Measurements from ENCODE around the gene SLC10A2. TPM values are rescaled to one million over a fixed set of nuclear protein-coding genes. Genes with fewer than 3 reads are reported as not detected.
"Not testable (repeated sequence)": the region's sequence is repeated elsewhere in the genome, so short reads cannot be mapped to it uniquely, and the experiment has no call there.

SLC10A2 gene
- total and polyA plus RNA-seq, 7 experiments from 2014 or later: not detected

- Mint-ChIP-seq H3K4me1 (no peaks in the 10 kb centered on the region), H3K27me3 (peaks cover 0 to 11% (median 0%) of the 10 kb centered on the region in 5 donors), H3K4me3 (no peak overlapping the region), H3K36me3 (no peaks in the 10 kb centered on the region), H3K27ac (no peak overlapping the region), H3K9me3 (peaks cover 0 to 6% (median 0%) of the 10 kb centered on the region in 11 donors)
- ATAC-seq: no peak
- Histone ChIP-seq H3K4me3 (ENCODE audit: low read length) (no peak overlapping the region), H3K27ac (ENCODE audit: low read depth, low read length) (no peak overlapping the region), H3K4me1 (ENCODE audit: control insufficient read depth in 2 of 2, insufficient read depth in 2 of 2, low read length in 2 of 2) (no peaks in the 10 kb centered on the region), H3K9me3 (ENCODE audit: control insufficient read depth in 2 of 3, low read length in 3 of 3) (no peaks in the 10 kb centered on the region), H3K36me3 (ENCODE audit: control insufficient read depth in 2 of 3, insufficient read depth in 3 of 3, low read length in 3 of 3) (no peaks in the 10 kb centered on the region), H3K27me3 (ENCODE audit: control insufficient read depth in 2 of 2, insufficient read depth in 2 of 2, low read length in 2 of 2) (no peaks in the 10 kb centered on the region)
- intact Hi-C loops (cut with micrococcal nuclease): no loop called here
- ChIA-PET POLR2A (no interaction called here), CTCF (no interaction called here)
- DNase-seq: no peak
These were observed 34.6 kb upstream of the SLC10A2 start for GRCh38 chr13:103100830-103101229.

- H3K9me3 Mint-ChIP-seq: peaks cover 0 to 6% (median under 1%) of the 10 kb centered on the region in 11 donors
- no peaks in the 10 kb centered on the region for H3K4me1 Mint-ChIP-seq
- Histone ChIP-seq H3K27ac (ENCODE audit: low read depth, low read length) (no peak overlapping the region), H3K4me3 (ENCODE audit: low read length) (no peak overlapping the region), H3K4me1 (ENCODE audit: control insufficient read depth in 2 of 2, insufficient read depth in 2 of 2, low read length in 2 of 2) (no peaks in the 10 kb centered on the region), H3K36me3 (ENCODE audit: control insufficient read depth in 2 of 3, insufficient read depth in 3 of 3, low read length in 3 of 3) (no peaks in the 10 kb centered on the region), H3K9me3 (ENCODE audit: control insufficient read depth in 2 of 3, low read length in 3 of 3) (no peaks in the 10 kb centered on the region), H3K27me3 (ENCODE audit: control insufficient read depth in 2 of 2, insufficient read depth in 2 of 2, low read length in 2 of 2) (no peaks in the 10 kb centered on the region)
- no peaks in the 10 kb centered on the region for H3K36me3 Mint-ChIP-seq
- H3K27me3 Mint-ChIP-seq: peaks cover 0 to 11% (median 0%) of the 10 kb centered on the region in 5 donors
- no peak for ATAC-seq
- ChIA-PET POLR2A (no interaction called here), CTCF (no interaction called here)
- H3K4me3 Mint-ChIP-seq: no peak overlapping the region
- DNase-seq: no peak
- H3K27ac Mint-ChIP-seq: no peak overlapping the region
- intact Hi-C loops (cut with micrococcal nuclease): no loop called here
These were observed 33.6 kb upstream of the SLC10A2 start for GRCh38 chr13:103099722-103100293.

GRCh38 chr13:103098535-103098934, 32.3 kb upstream of the SLC10A2 start:
- ChIA-PET CTCF (no interaction called here), POLR2A (no interaction called here)
- H3K4me1 ChIP-seq (ENCODE audit: control insufficient read depth in 2 of 2, insufficient read depth in 2 of 2, low read length in 2 of 2): no peaks in the 10 kb centered on the region
- H3K4me3 Mint-ChIP-seq: no peak overlapping the region
- DNase-seq (no peak), ATAC-seq (no peak)
- peaks cover 0 to 4% (median 0%) of the 10 kb centered on the region in 5 donors for H3K36me3 Mint-ChIP-seq
- H3K4me1 Mint-ChIP-seq: no peaks in the 10 kb centered on the region
- no peak overlapping the region for H3K27ac Mint-ChIP-seq
- intact Hi-C loops (cut with micrococcal nuclease): no loop called here
- peaks cover 0 to 11% (median 0%) of the 10 kb centered on the region in 5 donors for H3K27me3 Mint-ChIP-seq
- peaks cover 3 to 13% (median 6%) of the 10 kb centered on the region in 11 donors for H3K9me3 Mint-ChIP-seq
- H3K27me3 ChIP-seq (ENCODE audit: control insufficient read depth in 2 of 2, insufficient read depth in 2 of 2, low read length in 2 of 2): no peaks in the 10 kb centered on the region
- no peak overlapping the region for H3K4me3 ChIP-seq (ENCODE audit: low read length)
- no peak overlapping the region for H3K27ac ChIP-seq (ENCODE audit: low read depth, low read length)
- no peaks in the 10 kb centered on the region for H3K36me3 ChIP-seq (ENCODE audit: control insufficient read depth in 2 of 3, insufficient read depth in 3 of 3, low read length in 3 of 3)
- no peaks in the 10 kb centered on the region for H3K9me3 ChIP-seq (ENCODE audit: control insufficient read depth in 2 of 3, low read length in 3 of 3)

- H3K4me1 Mint-ChIP-seq: no peaks in the 10 kb centered on the region
These were observed 31.2 kb upstream of the SLC10A2 start for GRCh38 chr13:103097366-103097928.

GRCh38 chr13:103093649-103094048, 27.4 kb upstream of the SLC10A2 start:
- H3K9me3 ChIP-seq (ENCODE audit: control insufficient read depth in 2 of 3, low read length in 3 of 3); POLR2A ChIA-PET: not testable (repeated sequence)

More at GRCh38 chr13:103097366-103097928, 31.2 kb upstream of the SLC10A2 start:
- no peaks in the 10 kb centered on the region for H3K4me1 ChIP-seq (ENCODE audit: control insufficient read depth in 2 of 2, insufficient read depth in 2 of 2, low read length in 2 of 2)
- intact Hi-C loops (cut with micrococcal nuclease): no loop called here
- peaks cover 0 to 11% (median 0%) of the 10 kb centered on the region in 5 donors for H3K27me3 Mint-ChIP-seq
- H3K9me3 ChIP-seq (ENCODE audit: control insufficient read depth in 2 of 3, low read length in 3 of 3): peaks cover 0 to 8% (median 0%) of the 10 kb centered on the region in 3 experiments
- H3K36me3 ChIP-seq (ENCODE audit: control insufficient read depth in 2 of 3, insufficient read depth in 3 of 3, low read length in 3 of 3): no peaks in the 10 kb centered on the region
- POLR2A ChIA-PET: no interaction called here
- peaks cover 0 to 7% (median 0%) of the 10 kb centered on the region in 5 donors for H3K36me3 Mint-ChIP-seq
- peaks cover 6 to 18% (median 10%) of the 10 kb centered on the region in 11 donors for H3K9me3 Mint-ChIP-seq
- CTCF ChIA-PET: no interaction called here
- no peak overlapping the region for H3K27ac Mint-ChIP-seq
- H3K4me3 ChIP-seq (ENCODE audit: low read length): no peak overlapping the region
- no peak overlapping the region for H3K27ac ChIP-seq (ENCODE audit: low read depth, low read length)
- ATAC-seq: no peak
- no peak for DNase-seq
- no peaks in the 10 kb centered on the region for H3K27me3 ChIP-seq (ENCODE audit: control insufficient read depth in 2 of 2, insufficient read depth in 2 of 2, low read length in 2 of 2)
- no peak overlapping the region for H3K4me3 Mint-ChIP-seq

GRCh38 chr13:103087275-103087674, 21.1 kb upstream of the SLC10A2 start:
- Mint-ChIP-seq H3K9me3 (peaks cover 0 to 17% (median 8%) of the 10 kb centered on the region in 11 donors), H3K4me3 (no peak overlapping the region), H3K4me1 (peaks cover 0 to 1% (median 0%) of the 10 kb centered on the region in 7 donors), H3K27ac (no peak overlapping the region), H3K36me3 (no peaks in the 10 kb centered on the region), H3K27me3 (peaks cover 0 to 9% (median 4%) of the 10 kb centered on the region in 5 donors)
- intact Hi-C loops (cut with micrococcal nuclease): no loop called here
- CTCF ChIA-PET: no interaction called here
- H3K36me3 ChIP-seq (ENCODE audit: control insufficient read depth in 2 of 3, insufficient read depth in 3 of 3, low read length in 3 of 3): no peaks in the 10 kb centered on the region
- no peaks in the 10 kb centered on the region for H3K4me1 ChIP-seq (ENCODE audit: control insufficient read depth in 2 of 2, insufficient read depth in 2 of 2, low read length in 2 of 2)
- DNase-seq (no peak), ATAC-seq (no peak)
- H3K27me3 ChIP-seq (ENCODE audit: control insufficient read depth in 2 of 2, insufficient read depth in 2 of 2, low read length in 2 of 2): no peaks in the 10 kb centered on the region
- no peak overlapping the region for H3K27ac ChIP-seq (ENCODE audit: low read depth, low read length)
- POLR2A ChIA-PET: no interaction called here
- H3K4me3 ChIP-seq (ENCODE audit: low read length): no peak overlapping the region
- no peaks in the 10 kb centered on the region for H3K9me3 ChIP-seq (ENCODE audit: control insufficient read depth in 2 of 3, low read length in 3 of 3)

More at GRCh38 chr13:103093649-103094048, 27.4 kb upstream of the SLC10A2 start:
- H3K4me1 Mint-ChIP-seq; H3K4me3 ChIP-seq (ENCODE audit: low read length); H3K4me1 ChIP-seq (ENCODE audit: control insufficient read depth in 2 of 2, insufficient read depth in 2 of 2, low read length in 2 of 2); intact Hi-C loops (cut with micrococcal nuclease); DNase-seq; H3K27ac ChIP-seq (ENCODE audit: low read depth, low read length); H3K27me3 Mint-ChIP-seq; H3K4me3 Mint-ChIP-seq; H3K27ac Mint-ChIP-seq; ATAC-seq; H3K27me3 ChIP-seq (ENCODE audit: control insufficient read depth in 2 of 2, insufficient read depth in 2 of 2, low read length in 2 of 2); H3K36me3 ChIP-seq (ENCODE audit: control insufficient read depth in 2 of 3, insufficient read depth in 3 of 3, low read length in 3 of 3); CTCF ChIA-PET; H3K36me3 Mint-ChIP-seq: not testable (repeated sequence)
- peaks cover 7 to 36% (median 16%) of the 10 kb centered on the region in 11 donors for H3K9me3 Mint-ChIP-seq

GRCh38 chr13:103081435-103081834, 15.2 kb upstream of the SLC10A2 start:
- Mint-ChIP-seq H3K9me3 (peaks cover 0 to 4% (median 0%) of the 10 kb centered on the region in 11 donors), H3K36me3 (no peaks in the 10 kb centered on the region), H3K27ac (no peak overlapping the region), H3K27me3 (peaks cover 0 to 28% (median 11%) of the 10 kb centered on the region in 5 donors), H3K4me3 (no peak overlapping the region), H3K4me1 (no peaks in the 10 kb centered on the region)
- CTCF ChIA-PET: no interaction called here
- H3K27ac ChIP-seq (ENCODE audit: low read depth, low read length): no peak overlapping the region
- ATAC-seq: no peak
- intact Hi-C loops (cut with micrococcal nuclease): no loop called here
- no peak overlapping the region for H3K4me3 ChIP-seq (ENCODE audit: low read length)
- no peaks in the 10 kb centered on the region for H3K36me3 ChIP-seq (ENCODE audit: control insufficient read depth in 2 of 3, insufficient read depth in 3 of 3, low read length in 3 of 3)
- no peak for DNase-seq
- H3K27me3 ChIP-seq (ENCODE audit: control insufficient read depth in 2 of 2, insufficient read depth in 2 of 2, low read length in 2 of 2): no peaks in the 10 kb centered on the region
- no peaks in the 10 kb centered on the region for H3K9me3 ChIP-seq (ENCODE audit: control insufficient read depth in 2 of 3, low read length in 3 of 3)
- H3K4me1 ChIP-seq (ENCODE audit: control insufficient read depth in 2 of 2, insufficient read depth in 2 of 2, low read length in 2 of 2): no peaks in the 10 kb centered on the region
- POLR2A ChIA-PET: no interaction called here
